Anterior cingulate cortex (tissue), 58 donors: ENCODE results near the gene SLC6A3.

Source experiments
- DNase-seq, 58 donors: peaks; one replicate each; lab custom pipeline; 2025; lab: John Stamatoyannopoulos, UW

Gene SLC6A3

GRCh38 chr5:1445313-1445688 is at the start of gene SLC6A3:
TSS of gene SLC6A3 (minus strand) at chr5:1445440. CDS start at chr5:1443197, 2,243 bp downstream.
- no peak for DNase-seq

- DNase-seq: no peak
Measured at GRCh38 chr5:1493941-1494340, 48.7 kb upstream of the SLC6A3 start.

GRCh38 chr5:1493413-1493812 is 48.2 kb upstream of the SLC6A3 start:
- DNase-seq: no peak

- DNase-seq: no peak
Measured at GRCh38 chr5:1492757-1493156, 47.5 kb upstream of the SLC6A3 start.

GRCh38 chr5:1490376-1490775 is 45.1 kb upstream of the SLC6A3 start:
- DNase-seq: no peak

GRCh38 chr5:1489754-1490153 is 44.5 kb upstream of the SLC6A3 start:
- no peak for DNase-seq

GRCh38 chr5:1488882-1489680 is 43.8 kb upstream of the SLC6A3 start:
- no peak for DNase-seq

GRCh38 chr5:1487079-1487764 is 42.0 kb upstream of the SLC6A3 start:
- DNase-seq: no peak

GRCh38 chr5:1486271-1486670 is 41.0 kb upstream of the SLC6A3 start:
- no peak for DNase-seq

GRCh38 chr5:1485579-1486118 is 40.4 kb upstream of the SLC6A3 start:
- DNase-seq: no peak

GRCh38 chr5:1484730-1485578 is 39.7 kb upstream of the SLC6A3 start:
- no peak for DNase-seq

- DNase-seq: no peak
Measured at GRCh38 chr5:1483856-1484729, 38.9 kb upstream of the SLC6A3 start.

GRCh38 chr5:1483064-1483463 is 37.8 kb upstream of the SLC6A3 start:
- DNase-seq: no peak

GRCh38 chr5:1481959-1482331 is 36.7 kb upstream of the SLC6A3 start:
- no peak for DNase-seq

- no peak for DNase-seq
Measured at GRCh38 chr5:1481266-1481958, 36.2 kb upstream of the SLC6A3 start.

- DNase-seq: no peak
Measured at GRCh38 chr5:1480806-1481205, 35.6 kb upstream of the SLC6A3 start.

- DNase-seq: peak in 23 of 58 donors; percentile 8 to 46 (median 29)
Measured at GRCh38 chr5:1480217-1480616, 35.0 kb upstream of the SLC6A3 start.

GRCh38 chr5:1479581-1480188 is 34.4 kb upstream of the SLC6A3 start:
- DNase-seq: peak in 3 of 58 donors; percentile 18 to 39 (median 38)

GRCh38 chr5:1479066-1479465 is 33.8 kb upstream of the SLC6A3 start:
- no peak for DNase-seq
